Muscle layer of colon (tissue), 2 donors: ENCODE results near the gene ITPRIPL1.
"Not testable (repeated sequence)": the region's sequence is repeated elsewhere in the genome, so short reads cannot be mapped to it uniquely, and the experiment has no call there.

Experiments used
- H3K27ac ChIP-seq: one replicate; pipeline ENCODE4 v1.7.0; 2013; ENCODE audit warnings: low read depth, mild to moderate bottlenecking, low read length, moderate library complexity
- H3K27me3 ChIP-seq, 2 donors: one replicate each; pipeline ENCODE4 v1.7.0; 2013; ENCODE audit warnings: low read length in 2 of 2, mild to moderate bottlenecking in 2 of 2; ENCODE audit not compliant: insufficient read depth in 2 of 2, control insufficient read depth in 1 of 2
- H3K36me3 ChIP-seq: one replicate; pipeline ENCODE4 v1.7.0; 2013; ENCODE audit warnings: mild to moderate bottlenecking, low read length; ENCODE audit not compliant: insufficient read depth
- H3K4me1 ChIP-seq: one replicate; pipeline ENCODE4 v1.7.0; 2013; ENCODE audit warnings: mild to moderate bottlenecking, low read length; ENCODE audit not compliant: insufficient read depth
- H3K4me3 ChIP-seq, 2 donors: one replicate each; pipeline ENCODE4 v1.7.0; 2013; ENCODE audit warnings: low read length in 2 of 2, low read depth in 1 of 2, mild to moderate bottlenecking in 1 of 2, moderate library complexity in 1 of 2
- H3K9ac ChIP-seq: one replicate; pipeline ENCODE4 v1.7.0; 2013; ENCODE audit warnings: low read length
- H3K9me3 ChIP-seq: one replicate; pipeline ENCODE4 v1.7.0; 2013; ENCODE audit warnings: mild to moderate bottlenecking, low read length
- donor health status: abdominal sarcoma.
- donor health status: Adenocarcinoma of cecum.

ITPRIPL1 gene

DNA sequence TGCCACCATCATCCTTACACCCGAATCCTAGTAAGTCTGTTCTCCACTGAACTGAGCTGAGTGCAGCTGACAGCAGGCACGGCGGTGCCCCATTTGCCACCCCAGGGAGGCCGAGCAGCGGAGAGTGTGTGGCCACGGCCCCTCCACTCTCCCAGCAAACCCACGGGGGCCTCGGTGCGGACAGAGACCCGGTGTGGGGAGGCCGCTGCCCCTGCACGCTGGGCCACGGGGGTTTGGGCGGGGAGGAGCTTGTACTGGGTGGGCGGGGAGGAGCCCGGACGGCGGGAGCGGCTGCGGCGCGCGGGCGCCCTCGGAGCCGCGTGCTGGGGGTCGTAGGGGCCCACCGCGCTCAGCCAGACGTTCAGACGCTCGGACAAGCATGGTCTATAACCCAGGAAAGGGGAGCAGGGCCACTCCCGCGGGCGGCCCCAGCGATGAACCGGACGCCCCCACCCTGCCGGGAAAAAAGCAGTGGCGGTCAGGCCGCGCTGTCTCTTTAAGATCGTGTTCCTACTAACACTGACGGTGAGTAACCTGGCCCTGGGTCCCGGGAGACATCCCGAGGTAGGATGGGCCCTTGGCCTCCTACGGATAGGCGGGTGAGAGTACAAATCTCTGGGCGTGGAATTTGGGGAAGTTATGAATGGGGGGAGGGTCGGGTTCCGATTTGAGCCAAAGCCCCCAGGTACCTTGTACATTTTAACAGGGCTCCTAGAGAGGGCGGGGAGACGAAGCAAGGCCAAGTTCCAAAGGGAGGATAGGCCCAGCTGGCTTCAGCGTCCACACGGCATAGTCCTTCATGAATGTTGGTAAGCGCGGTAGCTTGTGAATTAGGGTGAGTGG, at the start of gene ITPRIPL1:
ITPRIPL1 (plus strand) TSS at position 277 of the 843 bp plus-strand sequence; CDS start at position 800, 523 bp downstream.
- no peaks in the 10 kb centered on the region for H3K9me3 ChIP-seq
- no peak within 1 kb of the TSS for H3K27ac ChIP-seq
- no peaks in the 10 kb centered on the region for H3K36me3 ChIP-seq
- no peak within 1 kb of the TSS for H3K9ac ChIP-seq
- peaks cover 38 to 58% of the 10 kb centered on the region in 2 donors for H3K27me3 ChIP-seq
- H3K4me1 ChIP-seq, result peaks cover 9% of the 10 kb centered on the region
- peak within 1 kb of the TSS; percentile 33 to 49 for H3K4me3 ChIP-seq

DNA sequence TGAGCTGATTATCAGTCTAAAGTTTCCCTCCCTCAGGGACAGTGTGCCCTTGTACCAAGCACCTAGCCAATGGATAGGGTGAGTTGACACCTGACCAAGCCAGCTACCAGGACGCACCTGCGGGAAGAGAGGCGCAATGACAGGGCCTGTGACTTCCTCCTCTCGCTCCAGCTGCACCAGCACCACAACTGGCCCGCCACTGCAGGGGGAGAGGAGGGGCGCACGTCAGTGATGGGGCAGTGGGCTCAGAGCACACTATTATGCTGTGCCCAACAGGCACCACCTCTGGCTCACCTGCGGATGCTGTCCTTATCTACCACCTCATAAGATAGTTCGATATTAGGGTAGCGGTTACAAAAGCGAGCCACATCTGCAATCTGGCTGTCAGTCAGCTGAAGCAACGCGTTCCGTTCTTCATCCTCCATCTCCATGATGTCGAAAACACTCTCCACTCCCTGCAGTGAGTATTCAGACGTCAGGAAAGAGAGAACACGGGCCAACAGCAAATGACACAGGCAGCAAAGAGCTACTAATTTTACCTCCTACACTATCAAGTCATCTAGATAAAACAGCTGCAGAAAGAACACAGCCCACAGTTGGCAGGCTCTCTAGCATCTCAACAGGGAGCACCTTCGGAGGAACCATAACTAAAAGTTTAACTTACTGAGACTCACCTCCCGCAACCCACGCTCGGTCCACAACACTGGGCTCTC, 48.2 kb upstream of the ITPRIPL1 start:
- Histone ChIP-seq H3K27ac (no peak overlapping the region), H3K36me3 (peaks cover 72% of the 10 kb centered on the region), H3K4me3 (no peak overlapping the region), H3K27me3 (no peaks in the 10 kb centered on the region), H3K9ac (no peak overlapping the region), H3K4me1 (no peaks in the 10 kb centered on the region), H3K9me3 (no peaks in the 10 kb centered on the region)

- Histone ChIP-seq H3K27ac (no peak overlapping the region), H3K36me3 (peaks cover 99% of the 10 kb centered on the region), H3K9me3 (no peaks in the 10 kb centered on the region), H3K4me3 (no peak overlapping the region), H3K27me3 (no peaks in the 10 kb centered on the region), H3K9ac (no peak overlapping the region), H3K4me1 (no peaks in the 10 kb centered on the region)
Measured at GRCh38 chr2:96287273-96287856, 37.8 kb upstream of the ITPRIPL1 start.

- H3K36me3 ChIP-seq, result peaks cover 95% of the 10 kb centered on the region
- H3K27ac ChIP-seq, result no peak overlapping the region
- no peaks in the 10 kb centered on the region for H3K9me3 ChIP-seq
- no peak overlapping the region for H3K4me3 ChIP-seq
- no peaks in the 10 kb centered on the region for H3K4me1 ChIP-seq
- H3K9ac ChIP-seq, result no peak overlapping the region
- H3K27me3 ChIP-seq, result no peaks in the 10 kb centered on the region
Measured at GRCh38 chr2:96291751-96292150, 33.4 kb upstream of the ITPRIPL1 start.

DNA sequence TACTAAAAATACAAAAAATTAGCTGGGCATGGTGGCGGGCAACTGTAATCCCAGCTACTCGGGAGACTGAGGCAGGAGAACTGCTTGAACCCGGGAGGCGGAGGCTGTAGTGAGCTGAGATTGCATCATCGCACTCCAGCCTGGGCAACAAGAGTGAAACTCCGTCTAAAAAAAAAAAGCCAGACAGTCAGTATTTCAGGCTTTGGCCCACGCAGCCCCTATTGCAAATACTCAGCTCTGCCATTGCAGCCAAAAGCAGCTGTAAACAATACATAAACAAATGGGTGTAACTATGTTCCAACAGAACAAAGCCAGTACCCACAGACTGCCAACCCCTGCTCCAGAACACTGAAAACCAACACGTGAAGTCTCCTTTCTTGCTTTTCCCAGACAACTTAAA, 30.8 kb upstream of the ITPRIPL1 start:
- H3K36me3 ChIP-seq, result peaks cover 95% of the 10 kb centered on the region
- not testable (repeated sequence) for H3K4me1 ChIP-seq, H3K4me3 ChIP-seq, H3K9me3 ChIP-seq, H3K27ac ChIP-seq, H3K9ac ChIP-seq, H3K27me3 ChIP-seq

DNA sequence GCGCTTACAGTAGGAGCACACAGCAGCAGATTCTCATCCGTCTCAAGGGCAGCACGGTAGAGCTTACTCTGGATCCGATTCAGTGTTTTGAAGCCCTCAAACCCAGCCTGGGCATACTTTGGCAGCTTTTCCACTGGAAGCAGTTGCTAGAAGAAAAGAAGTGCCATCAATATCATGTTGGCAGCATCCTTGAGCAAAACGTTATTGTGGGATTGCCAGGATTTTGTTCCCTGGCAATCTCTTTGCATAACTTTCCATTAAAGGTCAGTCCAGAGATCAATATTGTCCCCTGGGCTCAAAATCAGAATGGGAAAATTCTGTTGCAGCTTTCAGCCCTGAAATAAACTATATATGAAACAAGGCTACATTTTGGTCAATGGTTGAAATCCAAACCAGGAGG, 28.2 kb upstream of the ITPRIPL1 start:
- H3K4me1 ChIP-seq, result no peaks in the 10 kb centered on the region
- H3K9ac ChIP-seq, result no peak overlapping the region
- H3K36me3 ChIP-seq, result peaks cover 95% of the 10 kb centered on the region
- no peak overlapping the region for H3K27ac ChIP-seq
- H3K4me3 ChIP-seq, result no peak overlapping the region
- H3K9me3 ChIP-seq, result no peaks in the 10 kb centered on the region
- no peaks in the 10 kb centered on the region for H3K27me3 ChIP-seq

DNA sequence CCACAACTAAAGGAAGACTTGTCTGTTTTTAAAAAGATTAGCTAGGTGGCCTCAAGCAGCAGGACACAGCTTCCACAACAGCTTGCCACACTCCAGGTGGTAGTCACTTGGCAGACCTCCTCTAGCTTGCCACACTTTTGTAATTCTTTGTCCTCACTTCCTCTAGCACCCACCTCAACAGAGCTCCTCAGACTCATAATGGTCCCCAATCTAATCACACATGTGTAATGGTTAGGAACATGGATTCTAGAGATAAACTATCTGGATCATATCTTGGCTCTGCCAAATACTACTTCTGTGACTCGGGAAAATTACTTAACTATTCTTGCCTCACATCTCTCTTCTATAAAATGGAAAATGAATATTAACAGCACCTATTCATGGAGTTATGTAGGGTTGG, 23.3 kb upstream of the ITPRIPL1 start:
- H3K27me3 ChIP-seq, result no peaks in the 10 kb centered on the region
- H3K4me1 ChIP-seq, result peaks cover 21% of the 10 kb centered on the region
- H3K9me3 ChIP-seq, result no peaks in the 10 kb centered on the region
- no peak overlapping the region for H3K4me3 ChIP-seq
- no peak overlapping the region for H3K27ac ChIP-seq
- H3K36me3 ChIP-seq, result peaks cover 68% of the 10 kb centered on the region
- H3K9ac ChIP-seq, result no peak overlapping the region

DNA sequence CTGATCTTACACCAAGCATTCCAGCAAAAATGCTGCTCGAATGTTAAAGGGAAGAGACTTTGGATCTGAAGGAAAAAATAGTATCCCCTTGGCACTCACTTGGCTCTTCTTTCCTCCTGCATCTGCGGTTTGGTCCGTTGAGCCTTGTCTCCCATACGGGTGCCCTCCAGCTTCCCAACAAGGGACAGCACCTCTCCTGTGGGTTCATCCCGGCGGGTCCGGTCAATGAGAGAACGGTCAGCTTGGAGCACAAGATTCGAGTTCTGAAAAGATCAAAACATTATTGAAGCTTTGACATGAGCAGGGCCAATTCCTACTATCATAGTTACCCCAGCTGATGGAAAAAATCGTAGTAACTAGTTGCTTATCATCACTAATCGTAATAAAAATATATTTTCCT, 20.5 kb upstream of the ITPRIPL1 start:
- Histone ChIP-seq H3K9ac (peak overlapping the region; percentile 81), H3K9me3 (no peaks in the 10 kb centered on the region), H3K27ac (no peak overlapping the region), H3K4me1 (peaks cover 21% of the 10 kb centered on the region), H3K27me3 (no peaks in the 10 kb centered on the region), H3K36me3 (peaks cover 40% of the 10 kb centered on the region), H3K4me3 (peak overlapping the region; percentile 92 to 98)

DNA sequence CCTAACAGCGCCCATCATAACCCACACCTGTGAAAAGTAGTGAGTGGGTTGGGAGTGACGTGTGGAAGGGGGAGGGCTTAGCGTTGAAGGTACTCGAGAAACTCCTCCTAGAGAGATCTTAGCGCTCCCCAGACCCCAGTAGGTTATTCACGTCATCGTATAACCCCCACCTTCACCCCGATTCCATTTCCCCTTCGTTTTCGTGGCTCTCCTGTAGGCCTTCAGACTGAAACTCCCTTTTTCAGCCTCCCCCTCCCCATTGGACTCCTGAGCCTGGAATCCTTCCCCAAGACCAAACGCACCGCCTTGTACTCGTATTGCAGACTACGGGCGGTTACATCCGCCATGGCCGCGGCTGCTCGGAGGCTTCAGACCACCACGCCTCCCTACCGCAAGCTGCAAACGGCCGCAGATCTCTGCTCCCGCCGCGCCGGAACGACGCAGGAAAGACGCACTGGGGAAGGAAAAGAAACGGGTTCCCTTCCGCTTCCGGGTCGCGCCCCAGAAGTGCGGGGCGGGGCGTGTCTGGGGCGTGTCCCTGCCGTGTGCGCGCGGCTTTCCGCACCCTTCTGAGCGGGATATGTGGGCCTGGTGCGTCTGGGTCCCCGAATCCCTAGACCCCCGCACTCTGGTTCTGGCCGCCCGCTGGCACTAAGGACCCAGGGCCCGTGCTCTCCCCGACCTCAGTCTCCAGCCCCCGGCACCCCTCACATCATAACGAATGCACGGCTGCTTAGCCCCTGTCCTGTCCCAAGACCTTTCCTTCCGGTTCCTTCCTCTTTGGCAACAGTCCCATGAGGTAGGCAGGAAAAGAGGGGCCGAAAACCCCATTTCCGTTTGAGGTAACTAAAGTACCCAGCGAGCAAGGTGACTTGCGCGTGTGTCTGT, 19.8 kb upstream of the ITPRIPL1 start, which contains the start of gene SNRNP200:
SNRNP200 (minus strand) TSS at position 456 of the 888 bp plus-strand sequence; CDS start at position 347, 109 bp downstream.
- H3K4me3 ChIP-seq, result peak within 1 kb of the TSS; percentile 92 to 98
- H3K27ac ChIP-seq, result peak within 1 kb of the TSS; percentile 89
- no peaks in the 10 kb centered on the region for H3K9me3 ChIP-seq
- H3K9ac ChIP-seq, result peak within 1 kb of the TSS; percentile 81
- H3K27me3 ChIP-seq, result no peaks in the 10 kb centered on the region
- peaks cover 21% of the 10 kb centered on the region for H3K4me1 ChIP-seq
- peaks cover 33% of the 10 kb centered on the region for H3K36me3 ChIP-seq

GRCh38 chr2:96305979-96306308, 19.2 kb upstream of the ITPRIPL1 start:
- Histone ChIP-seq H3K4me1 (peaks cover 21% of the 10 kb centered on the region), H3K9ac (peak overlapping the region; percentile 67), H3K4me3 (peak overlapping the region; percentile 92 to 98), H3K9me3 (no peaks in the 10 kb centered on the region), H3K36me3 (peaks cover 27% of the 10 kb centered on the region), H3K27ac (peak overlapping the region; percentile 89), H3K27me3 (no peaks in the 10 kb centered on the region)

- Histone ChIP-seq H3K9ac (no peak overlapping the region), H3K36me3 (peaks cover 23% of the 10 kb centered on the region), H3K27ac (no peak overlapping the region), H3K9me3 (no peaks in the 10 kb centered on the region), H3K27me3 (no peaks in the 10 kb centered on the region), H3K4me3 (peak overlapping the region; percentile 92 to 98), H3K4me1 (peaks cover 21% of the 10 kb centered on the region)
Measured at GRCh38 chr2:96306370-96306769, 18.7 kb upstream of the ITPRIPL1 start.
